Breast epithelium (tissue), 4 donors: ENCODE results near the gene SDSL. TPM values are rescaled to one million over a fixed set of nuclear protein-coding genes. Genes with fewer than 3 reads are reported as not detected.

Experiments
- DNase-seq, 2 donors: peaks; one replicate each; pipeline ENCODE4 v3.0.0-alpha.2; 2019; ENCODE audit warnings: low spot score in 2 of 2
- H3K27ac ChIP-seq, 2 donors: fragments of 200-600 bp; sonication (generic) in 1 of 2; one replicate each; pipeline ENCODE4 v1.5.1; 2016 to 2019; ENCODE audit warnings: mild to moderate bottlenecking in 1 of 2
- H3K27me3 ChIP-seq, 2 donors: fragments of 200-600 bp; sonication (generic) in 1 of 2; one replicate each; pipeline versions ENCODE4 v1.5.1 to v1.6.0; 2017 to 2019; ENCODE audit warnings: control low read depth in 1 of 2, mild to moderate bottlenecking in 1 of 2
- H3K36me3 ChIP-seq: fragments of 200-600 bp; one replicate; pipeline ENCODE4 v1.5.1; 2019
- H3K4me1 ChIP-seq, 2 donors: fragments of 200-600 bp; sonication (generic); one replicate each; pipeline ENCODE4 v1.5.1; 2016 to 2019; ENCODE audit warnings: control low read depth in 1 of 2
- H3K4me3 ChIP-seq, 3 donors: fragments of 200-600 bp; sonication (generic); 1 replicate in 2 of 3; 2 replicates in 1 of 3; pipeline ENCODE4 v1.5.1; 2016 to 2019; ENCODE audit warnings: mild to moderate bottlenecking in 3 of 3, moderate library complexity in 2 of 3
- H3K9me3 ChIP-seq, 2 donors: fragments of 200-600 bp; sonication (generic) in 1 of 2; one replicate each; pipeline ENCODE4 v1.5.1; 2016 to 2019; ENCODE audit warnings: control low read depth in 1 of 2
- POLR2A ChIP-seq: fragments of 450-650 bp; IDR thresholded peaks from one replicate; pipeline ENCODE4 v1.6.1; 2016; ENCODE audit warnings: antibody characterized with exemption, mild to moderate bottlenecking, moderate library complexity
- POLR2AphosphoS5 ChIP-seq, 3 donors: sonication (generic); formaldehyde crosslinking; IDR thresholded peaks; one replicate each; pipeline ENCODE4 v1.6.1; 2017; ENCODE audit warnings: antibody characterized with exemption in 3 of 3
- intact Hi-C: fragments of 100-400 bp; cut with DNase I; formaldehyde crosslinking; loops from one replicate; pipeline ENCODE4 v1.15.1; 2023; ENCODE audit warnings: low total_unique reads
- total RNA-seq, 3 donors: library from RNA; depleted of rRNA; stranded (reverse); fragments of >200 nt; gene quantifications; one replicate each; pipeline ENCODE4 v1.1.0, GENCODE V29; 2016
- TF ChIP-seq, protein P1 (sequence below), 3 donors: fragments of 450-650 bp; IDR thresholded peaks; one replicate each; pipeline ENCODE4 v1.5.1; 2016 to 2017; ENCODE audit warnings: antibody characterized with exemption in 3 of 3, mild to moderate bottlenecking in 3 of 3, moderate library complexity in 3 of 3

SDSL gene
- total RNA-seq, 3 donors from 2014 or later = 4.6 to 4.9 (median 4.8) TPM

DNA sequence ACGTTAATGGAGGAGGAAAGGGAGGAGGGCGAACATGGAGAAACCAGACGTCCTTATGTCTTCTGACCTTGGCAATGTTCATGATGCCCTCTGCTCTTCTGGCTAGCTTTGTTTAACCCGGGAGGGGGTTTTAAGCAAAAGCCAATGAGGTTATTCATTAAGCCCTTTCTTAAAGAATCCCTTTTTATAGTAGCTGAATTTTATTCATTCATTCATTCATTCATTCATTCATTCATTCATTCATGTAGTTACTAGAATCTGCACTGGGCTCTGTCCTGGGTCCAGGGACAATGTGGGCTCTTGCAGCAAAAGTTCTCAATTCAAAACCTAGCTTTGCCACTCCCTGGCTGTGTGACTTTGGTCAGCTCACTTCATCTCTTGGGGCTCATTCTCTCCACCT lies 35.5 kb downstream of the SDSL start:
- H3K27me3 ChIP-seq = peaks cover under 1 to 40% of the 10 kb centered on the region in 2 donors
- TF ChIP-seq POLR2A (no peak), POLR2AphosphoS5 (IDR thresholded peaks at IDR 0.05) (no peak)
- TF ChIP-seq, protein P1, sequence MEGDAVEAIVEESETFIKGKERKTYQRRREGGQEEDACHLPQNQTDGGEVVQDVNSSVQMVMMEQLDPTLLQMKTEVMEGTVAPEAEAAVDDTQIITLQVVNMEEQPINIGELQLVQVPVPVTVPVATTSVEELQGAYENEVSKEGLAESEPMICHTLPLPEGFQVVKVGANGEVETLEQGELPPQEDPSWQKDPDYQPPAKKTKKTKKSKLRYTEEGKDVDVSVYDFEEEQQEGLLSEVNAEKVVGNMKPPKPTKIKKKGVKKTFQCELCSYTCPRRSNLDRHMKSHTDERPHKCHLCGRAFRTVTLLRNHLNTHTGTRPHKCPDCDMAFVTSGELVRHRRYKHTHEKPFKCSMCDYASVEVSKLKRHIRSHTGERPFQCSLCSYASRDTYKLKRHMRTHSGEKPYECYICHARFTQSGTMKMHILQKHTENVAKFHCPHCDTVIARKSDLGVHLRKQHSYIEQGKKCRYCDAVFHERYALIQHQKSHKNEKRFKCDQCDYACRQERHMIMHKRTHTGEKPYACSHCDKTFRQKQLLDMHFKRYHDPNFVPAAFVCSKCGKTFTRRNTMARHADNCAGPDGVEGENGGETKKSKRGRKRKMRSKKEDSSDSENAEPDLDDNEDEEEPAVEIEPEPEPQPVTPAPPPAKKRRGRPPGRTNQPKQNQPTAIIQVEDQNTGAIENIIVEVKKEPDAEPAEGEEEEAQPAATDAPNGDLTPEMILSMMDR (IDR thresholded peaks at IDR 0.05) = no peak
- H3K36me3 ChIP-seq = no peaks in the 10 kb centered on the region
- H3K9me3 ChIP-seq = no peaks in the 10 kb centered on the region
- no peak overlapping the region for H3K27ac ChIP-seq
- DNase-seq = no peak
- no peak overlapping the region for H3K4me3 ChIP-seq
- H3K4me1 ChIP-seq = peaks cover 0 to under 1% of the 10 kb centered on the region in 2 donors
- intact Hi-C loops = no loop called here

DNA sequence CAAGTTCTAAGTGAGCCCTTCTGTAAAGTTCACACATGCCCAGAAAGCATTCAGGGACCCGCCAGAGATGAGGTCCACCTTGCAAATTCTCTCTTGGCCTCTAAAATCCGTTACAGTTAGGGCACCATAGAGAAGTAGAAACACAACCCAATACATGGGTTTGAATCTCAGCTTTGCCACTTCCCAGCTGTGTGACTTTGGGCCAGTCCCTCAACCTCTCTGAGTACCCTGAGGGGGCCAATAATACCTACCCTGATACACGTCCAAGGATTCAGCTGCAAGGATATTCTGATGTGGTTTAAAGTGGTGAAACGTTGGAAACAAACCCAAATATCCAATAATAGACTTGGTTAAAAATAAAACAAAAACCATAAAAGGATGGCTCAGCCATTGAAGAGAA lies 37.8 kb downstream of the SDSL start:
- Histone ChIP-seq H3K4me3 (no peak overlapping the region), H3K36me3 (no peaks in the 10 kb centered on the region), H3K27me3 (peaks cover 8 to 54% of the 10 kb centered on the region in 2 donors), H3K4me1 (peaks cover 13 to 17% of the 10 kb centered on the region in 2 donors), H3K27ac (no peak overlapping the region), H3K9me3 (no peaks in the 10 kb centered on the region)
- intact Hi-C loops = no loop called here
- DNase-seq = no peak
- TF ChIP-seq POLR2AphosphoS5 (IDR thresholded peaks at IDR 0.05) (no peak), POLR2A (no peak)
- TF ChIP-seq, protein P1 (IDR thresholded peaks at IDR 0.05) = no peak

DNA sequence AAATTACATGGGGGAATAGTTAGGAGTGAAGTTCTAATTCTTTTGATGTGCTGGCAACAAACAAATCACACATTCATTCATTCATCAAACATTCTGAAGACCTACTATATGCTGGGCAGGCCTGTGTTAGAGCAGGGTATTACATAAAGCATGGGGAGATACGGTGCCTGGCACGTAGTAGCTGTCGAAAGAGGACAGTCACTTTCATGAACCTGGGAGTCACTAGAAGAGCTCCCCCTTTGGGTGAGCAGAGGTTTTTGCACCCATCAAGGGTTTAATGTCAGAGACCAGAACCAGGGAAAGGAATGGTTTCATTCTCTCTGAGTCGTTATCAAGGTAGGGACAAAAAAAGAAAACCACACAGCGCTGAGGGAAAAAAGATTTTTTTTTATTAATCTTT lies 39.5 kb downstream of the SDSL start:
- Histone ChIP-seq H3K4me3 (no peak overlapping the region), H3K9me3 (no peaks in the 10 kb centered on the region), H3K4me1 (peaks cover 13 to 22% of the 10 kb centered on the region in 2 donors), H3K27me3 (peaks cover 17 to 68% of the 10 kb centered on the region in 2 donors), H3K27ac (no peak overlapping the region), H3K36me3 (no peaks in the 10 kb centered on the region)
- TF ChIP-seq, protein P1 (IDR thresholded peaks at IDR 0.05) = no peak
- TF ChIP-seq POLR2A = no peak
- TF ChIP-seq POLR2AphosphoS5 (IDR thresholded peaks at IDR 0.05) = no peak
- intact Hi-C loops = no loop called here
- DNase-seq = no peak

DNA sequence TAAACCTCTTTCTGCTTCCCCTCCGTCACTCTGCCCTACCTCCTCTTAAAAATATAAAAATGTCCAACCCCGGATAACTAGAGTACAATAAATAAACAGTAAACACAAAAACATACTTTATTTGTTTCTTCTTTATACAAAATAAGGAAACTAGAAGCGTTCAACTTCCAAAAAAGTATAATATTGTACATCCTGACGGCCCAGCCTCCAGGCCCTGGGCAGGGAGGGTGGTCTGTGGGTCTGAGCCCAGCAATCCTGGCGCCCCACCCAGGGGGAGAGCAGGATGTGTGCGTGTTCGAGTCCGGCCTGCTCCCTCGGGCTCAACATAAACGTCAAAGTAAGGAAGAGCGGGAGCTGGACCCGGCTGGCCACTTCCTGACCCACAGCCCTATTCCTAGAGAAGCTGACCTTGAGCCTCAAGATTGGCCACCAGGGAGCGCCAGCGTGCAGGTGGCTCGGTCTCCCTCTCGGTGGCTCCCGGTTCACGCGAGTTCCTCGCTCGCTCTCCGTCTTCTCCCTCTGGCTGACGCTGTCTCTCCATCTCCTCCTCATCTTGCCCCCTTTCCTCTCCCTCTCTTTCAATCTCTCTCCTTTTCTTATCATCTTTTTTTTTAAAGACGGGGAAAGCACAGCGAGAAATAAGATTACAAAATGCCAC lies 40.1 kb downstream of the SDSL start:
- Histone ChIP-seq H3K4me1 (peaks cover 13 to 25% of the 10 kb centered on the region in 2 donors), H3K27me3 (peaks cover 17 to 72% of the 10 kb centered on the region in 2 donors), H3K27ac (no peak overlapping the region), H3K4me3 (peak overlapping the region in 2 of 3 donors; percentile 33 to 62), H3K36me3 (no peaks in the 10 kb centered on the region), H3K9me3 (no peaks in the 10 kb centered on the region)
- DNase-seq = peak; percentile 55 to 77
- intact Hi-C loops = no loop called here
- no peak for TF ChIP-seq POLR2A
- TF ChIP-seq, protein P1 (IDR thresholded peaks at IDR 0.05) = peak; percentile 43 to 65 (median 63)

DNA sequence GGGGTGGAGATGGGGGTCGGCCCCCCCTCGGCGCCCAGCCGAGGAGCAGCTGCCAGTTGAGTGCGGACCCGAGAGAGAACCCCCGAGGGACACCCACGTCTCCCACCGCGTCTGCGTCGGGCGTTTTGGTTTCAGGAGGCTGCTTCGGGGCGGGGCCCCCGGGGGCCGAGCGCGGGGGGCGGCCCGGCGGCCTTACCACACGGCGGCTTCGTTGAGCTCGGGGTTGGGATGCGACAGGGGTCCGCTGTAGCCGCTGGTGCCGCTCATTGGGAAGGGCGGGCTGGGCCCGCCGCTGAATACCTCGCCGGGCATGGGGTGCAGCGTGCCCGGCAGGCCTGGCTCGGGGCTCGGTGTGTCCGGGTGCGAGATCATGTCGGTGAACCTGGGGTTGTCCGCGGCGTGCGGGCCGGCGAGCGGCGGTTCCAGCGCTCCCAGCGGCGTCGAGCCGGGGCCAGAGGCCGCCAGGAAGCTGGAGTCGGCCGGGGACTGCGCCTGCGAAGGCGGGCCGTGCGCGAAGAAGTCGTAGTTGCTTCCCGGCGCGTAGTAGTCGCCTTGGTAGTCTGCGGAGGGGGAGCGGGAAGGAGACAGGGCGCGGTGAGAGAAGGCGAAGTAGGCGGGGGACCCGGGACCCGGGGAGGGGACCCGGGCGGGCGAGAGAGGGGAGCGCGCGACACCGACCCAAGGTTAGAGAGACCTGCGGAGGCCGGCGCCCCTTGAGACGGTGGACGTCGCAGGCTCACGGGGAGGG lies 41.0 kb downstream of the SDSL start:
- Histone ChIP-seq H3K27me3 (peaks cover 20 to 80% of the 10 kb centered on the region in 2 donors), H3K4me3 (peak overlapping the region; percentile 20 to 62 (median 33)), H3K27ac (no peak overlapping the region), H3K4me1 (peaks cover 13 to 27% of the 10 kb centered on the region in 2 donors), H3K9me3 (no peaks in the 10 kb centered on the region), H3K36me3 (no peaks in the 10 kb centered on the region)
- TF ChIP-seq, protein P1 (IDR thresholded peaks at IDR 0.05) = no peak
- TF ChIP-seq POLR2AphosphoS5 (IDR thresholded peaks at IDR 0.05) = no peak
- TF ChIP-seq POLR2A = no peak
- DNase-seq = no peak
- intact Hi-C loops = no loop called here
